K562 (cell line): ENCODE measurements around the gene TRPM2. TPM values are rescaled to one million over a fixed set of nuclear protein-coding genes. Genes with fewer than 3 reads are reported as not detected.

ENCODE experiments used
- ATAC-seq: fragments of 200-7000 bp; cut with Tn5 transposase; 3 replicates; pipeline ENCODE4 v1.9.1; 2020; ENCODE audit warnings: moderate library complexity
- BruUV-seq: library from RNA; stranded (reverse); fragments of 400-500 nt; replicated peaks from 2 replicates; lab custom pipeline; 2021; lab: Mats Ljungman, UMichigan
- CTCF ChIA-PET: fragments of 300-600 bp; formaldehyde crosslinking; extraction: SDS; loops from one replicate; lab custom pipeline; 2021; ENCODE audit warnings: low intra/inter-chr PET ratio; lab: Yijun Ruan, JAX
- POLR2A ChIA-PET: fragments of 300-600, 350-650 bp; sonication (Branson Sonifier 250); formaldehyde crosslinking; extraction: SDS; loops from one replicate; lab custom pipeline; 2021; ENCODE audit warnings: antibody characterized with exemption, inconsistent platforms; lab: Yijun Ruan, JAX
- DNase-seq, 4 experiments: peaks; one replicate each; pipeline versions ENCODE4 v3.0.0 to v3.0.0-alpha.2; 2011 to 2018; ENCODE audit warnings: low spot score in 3 of 4, mixed read lengths in 3 of 4; ENCODE audit errors: extremely low read depth in 1 of 4
- FAIRE-seq: peaks from 2 replicates; lab custom pipeline; 2011; peaks lifted over from hg19 to GRCh38; lab: Jason Lieb, UNC
- H2AFZ ChIP-seq: 2 replicates; pipeline ENCODE4 v1.6.0; 2011; ENCODE audit warnings: low read depth, low read length, control low read depth, inconsistent platforms
- H3K27ac ChIP-seq: fragments of 200-600 bp; 3 replicates; pipeline ENCODE4 v1.8.0; 2011; ENCODE audit warnings: low read depth, mild to moderate bottlenecking, control low read depth, inconsistent platforms, low read length, moderate library complexity, mixed read lengths; ENCODE audit errors: extremely low read depth
- H3K27me3 ChIP-seq, 2 experiments: fragments of 300-600 bp in 1 of 2; 2 replicates in 1 of 2; 3 replicates in 1 of 2; pipeline versions ENCODE4 v1.6.0 to v1.8.0; 2011; ENCODE audit warnings: inconsistent platforms in 2 of 2, low read length in 2 of 2, mild to moderate bottlenecking in 1 of 2, mixed read lengths in 1 of 2, moderate library complexity in 1 of 2; ENCODE audit not compliant: control insufficient read depth in 2 of 2, insufficient read depth in 2 of 2
- H3K36me3 ChIP-seq: fragments of 300-600 bp; 3 replicates; pipeline ENCODE4 v1.8.0; 2011; ENCODE audit warnings: mild to moderate bottlenecking, low read length, inconsistent platforms; ENCODE audit not compliant: control insufficient read depth, insufficient read depth
- H3K4me1 ChIP-seq, 2 experiments: fragments of 200-600 bp in 1 of 2; replicated peaks in 1 of 2; 2 replicates in 1 of 2; 3 replicates in 1 of 2; pipeline versions ENCODE4 v1.5.1 to v1.8.0; 2011; ENCODE audit warnings: inconsistent platforms in 2 of 2, low read length in 2 of 2, mild to moderate bottlenecking in 1 of 2, mixed read lengths in 1 of 2, moderate library complexity in 1 of 2; ENCODE audit not compliant: control insufficient read depth in 2 of 2, insufficient read depth in 2 of 2
- H3K4me2 ChIP-seq: 2 replicates; pipeline ENCODE4 v1.6.1; 2011; ENCODE audit warnings: low read length, control low read depth, inconsistent platforms, mixed read lengths; ENCODE audit not compliant: insufficient read depth
- H3K4me3 ChIP-seq: fragments of 200-600 bp; sonication (generic), shearing (Covaris generic); 2 replicates; pipeline ENCODE4 v1.5.1; 2016; ENCODE audit warnings: control low read depth, inconsistent platforms
- H3K79me2 ChIP-seq: fragments of 200-600 bp; 3 replicates; pipeline ENCODE4 v1.8.0; 2011; ENCODE audit warnings: low read length, inconsistent platforms; ENCODE audit not compliant: control insufficient read depth, insufficient read depth
- H3K9ac ChIP-seq, 2 experiments: 2 replicates each; pipeline versions ENCODE4 v1.6.0 to v1.6.1; 2011; ENCODE audit warnings: low read depth in 2 of 2, low read length in 2 of 2, control low read depth in 1 of 2, inconsistent platforms in 1 of 2, mild to moderate bottlenecking in 1 of 2, mixed read lengths in 1 of 2; ENCODE audit not compliant: insufficient read depth in 1 of 2
- H3K9me1 ChIP-seq: one replicate; pipeline ENCODE4 v1.6.0; 2011; ENCODE audit warnings: inconsistent platforms, mild to moderate bottlenecking, low read length, moderate library complexity; ENCODE audit not compliant: control insufficient read depth, insufficient read depth
- H3K9me3 ChIP-seq: replicated peaks from 2 replicates; pipeline ENCODE4 v1.5.1; 2011; ENCODE audit warnings: low read depth, low read length, inconsistent platforms; ENCODE audit not compliant: control insufficient read depth, insufficient read depth
- H4K20me1 ChIP-seq: replicated peaks from 2 replicates; pipeline ENCODE4 v1.6.1; 2011; ENCODE audit warnings: low read length, inconsistent platforms, mixed read lengths; ENCODE audit not compliant: control insufficient read depth, insufficient read depth
- CREM ChIP-seq: IDR thresholded peaks from 2 replicates; pipeline ENCODE4 v1.6.1; 2014; ENCODE audit warnings: antibody characterized with exemption, low read depth
- CSDE1 ChIP-seq, 2 experiments: fragments of 450-650 bp; IDR thresholded peaks; 2 replicates each; pipeline ENCODE4 v1.6.1; 2016; ENCODE audit warnings: mild to moderate bottlenecking in 1 of 2
- CTCFL ChIP-seq: IDR thresholded peaks from 2 replicates; pipeline ENCODE4 v1.6.1; 2011; ENCODE audit warnings: borderline replicate concordance, low read depth, mild to moderate bottlenecking, moderate library complexity, low read length; ENCODE audit not compliant: insufficient read depth, poor library complexity, severe bottlenecking
- E2F1 ChIP-seq: sonication (generic); formaldehyde crosslinking; IDR thresholded peaks from 2 replicates; pipeline ENCODE4 v1.8.1; 2023; ENCODE audit warnings: mild to moderate bottlenecking, missing genetic modification reagents, moderate library complexity
- E2F3 ChIP-seq: fragments of 250-450 bp; sonication (Bioruptor Pico); IDR thresholded peaks from 2 replicates; pipeline ENCODE4 v1.4.0; 2020; ENCODE audit warnings: mild to moderate bottlenecking
- ESRRA ChIP-seq: fragments of 450-650 bp; IDR thresholded peaks from 2 replicates; pipeline ENCODE4 v1.6.1; 2014; ENCODE audit warnings: low read depth, mild to moderate bottlenecking, moderate library complexity, borderline replicate concordance
- ETV5 ChIP-seq: sonication (generic); formaldehyde crosslinking; IDR thresholded peaks from 2 replicates; pipeline ENCODE4 v1.4.0; 2020; ENCODE audit warnings: low read depth, mild to moderate bottlenecking, missing genetic modification reagents
- NRF1 ChIP-seq, 2 experiments: fragments of 450-650 bp; IDR thresholded peaks in 1 of 2; conservative IDR thresholded peaks in 1 of 2; 2 replicates each; pipeline ENCODE4 v1.6.1; 2014; ENCODE audit warnings: mild to moderate bottlenecking in 2 of 2
- SAP30 ChIP-seq: fragments of 200-600 bp; sonication (generic); IDR thresholded peaks from 2 replicates; pipeline ENCODE4 v1.6.1; 2012; ENCODE audit warnings: borderline replicate concordance, low read depth, mild to moderate bottlenecking, moderate library complexity, low read length, control low read depth, inconsistent platforms; ENCODE audit not compliant: insufficient read depth, poor library complexity, severe bottlenecking
- SIRT6 ChIP-seq: IDR thresholded peaks from one replicate; pipeline ENCODE4 v1.6.1; 2012; ENCODE audit warnings: low read depth, mild to moderate bottlenecking, control low read depth, inconsistent platforms, low read length, moderate library complexity
- SRSF9 ChIP-seq: fragments of 200-400 bp; formaldehyde crosslinking; IDR thresholded peaks from 2 replicates; pipeline ENCODE4 v1.6.1; 2017; ENCODE audit warnings: low read depth, low read length, borderline replicate concordance
- XRCC5 ChIP-seq: fragments of 200-400 bp; formaldehyde crosslinking; IDR thresholded peaks from 2 replicates; pipeline ENCODE4 v1.6.1; 2017; ENCODE audit warnings: low read depth, mild to moderate bottlenecking, low read length
- ZBTB7A ChIP-seq: IDR thresholded peaks from 2 replicates; pipeline ENCODE4 v1.6.1; 2011; ENCODE audit warnings: low read depth, mild to moderate bottlenecking, low read length, moderate library complexity, borderline replicate concordance; ENCODE audit not compliant: control insufficient read depth
- ZC3H11A ChIP-seq: IDR thresholded peaks from 2 replicates; pipeline ENCODE4 v1.6.1; 2012; ENCODE audit warnings: low read depth, low read length, improper control_type of control experiment
- ZFP91 ChIP-seq: sonication (generic); formaldehyde crosslinking; IDR thresholded peaks from 2 replicates; pipeline ENCODE4 v1.8.0; 2022; ENCODE audit warnings: mild to moderate bottlenecking, missing genetic modification reagents
- ZNF124 ChIP-seq: sonication (generic); formaldehyde crosslinking; IDR thresholded peaks from 2 replicates; pipeline ENCODE4 v1.8.1; 2022; ENCODE audit warnings: missing genetic modification reagents
- ZNF217 ChIP-seq: sonication (generic); formaldehyde crosslinking; IDR thresholded peaks from 2 replicates; pipeline ENCODE4 v1.8.0; 2022; ENCODE audit warnings: mild to moderate bottlenecking, missing genetic modification reagents
- WGBS: fragments of 100-300 bp; shearing (Covaris generic); methylation state at CpG from one replicate; pipeline ENCODE4 v1.1.6; 2016; ENCODE audit warnings: low coverage, mixed read lengths; ENCODE audit not compliant: insufficient coverage; ENCODE audit errors: missing lambda C conversion rate; 5-methylcytosine and 5-hydroxymethylcytosine counted together
- in situ Hi-C: fragments of 300-500 bp; cut with MboI; formaldehyde crosslinking; loops from 4 replicates; pipeline ENCODE4 v1.15.0; 2018; ENCODE audit warnings: inconsistent platforms, mixed read lengths
- intact Hi-C: fragments of 100-400 bp; cut with micrococcal nuclease; formaldehyde crosslinking; loops from 2 replicates; pipeline ENCODE4 v1.14.2; 2022
- polyA plus RNA-seq, 8 experiments: library from polyadenylated mRNA; depleted of rRNA in 4 of 8; stranded (reverse) in 5 of 8; unstranded in 3 of 8; fragments of >200 nt; fragmentation: Nextera tagmentation in 2 of 8; fragmentation: Illumina TruSeq in 1 of 8; extraction: Ambion mirVana in 2 of 8; extraction: Trizol in 1 of 8; gene quantifications; 2 replicates each; pipeline versions ENCODE4 v1.2.1 to v1.2.3, GENCODE V29; 2011 to 2014; ENCODE audit warnings: inconsistent platforms in 1 of 8, missing spikeins in 1 of 8
- total RNA-seq, 7 experiments: library from RNA; depleted of rRNA in 6 of 7; stranded (reverse); fragments of >200 nt in 6 of 7; fragmentation: Illumina TruSeq in 2 of 7; extraction: Trizol in 2 of 7; gene quantifications; 2 replicates each; pipeline versions ENCODE4 v1.2.1 to v1.2.3, GENCODE V29; 2011 to 2021; ENCODE audit warnings: low replicate concordance in 1 of 7

Gene TRPM2
- total and polyA plus RNA-seq, 9 of the 15 experiments (the other 6 are each of a cell fraction or from before 2014, with no cell fraction given), result 0.33 to 2.1 (median 0.98) TPM; not detected in 2

- FAIRE-seq (peak; percentile 71), DNase-seq (peak; percentile 51 to 64 (median 58)), ATAC-seq (peak; percentile 93)
- H3K9me1 ChIP-seq, result no peaks in the 10 kb centered on the region
- ChIA-PET CTCF (interaction anchor here (0.8 kb wide), 1 partner anchor 215 kb away, joined by 3 read pairs; no protein-coding TSS in a partner anchor), POLR2A (interaction anchor here (0.7 kb wide), 1 partner anchor 1879 kb away, joined by 3 read pairs; no protein-coding TSS in a partner anchor)
- peaks cover 11 to 40% of the 10 kb centered on the region in 2 experiments; a peak in 4 of 5 replicates for H3K27me3 ChIP-seq
- BruUV-seq, result no TSS peak
- no peaks in the 10 kb centered on the region for H3K36me3 ChIP-seq
- no peaks in the 10 kb centered on the region for H3K79me2 ChIP-seq
- H4K20me1 ChIP-seq, result no peaks in the 10 kb centered on the region
- no peak overlapping the region for H3K27ac ChIP-seq
- H3K4me1 ChIP-seq, result peaks cover 0 to 13% of the 10 kb centered on the region in 2 experiments; a peak in 3 of 5 replicates
- H3K4me2 ChIP-seq, result peak overlapping the region; percentile 43
- H3K9me3 ChIP-seq, result no peaks in the 10 kb centered on the region
- WGBS, result 11% methylated on average over 23 of the region's 25 CpGs
- no peak overlapping the region; the same call in 1 of the 2 replicates for H3K4me3 ChIP-seq
- in situ Hi-C loops, result no loop called here
- intact Hi-C loops, result no loop called here
- H2AFZ ChIP-seq, result peak overlapping the region; percentile 43; the same call in 1 of the 2 replicates
- H3K9ac ChIP-seq, result no peak overlapping the region
- TF ChIP-seq ZNF124 (CRISPR knock-in tag) (no peak), SAP30 (no peak), ZBTB7A (no peak), E2F1 (CRISPR knock-in tag) (no peak), ZC3H11A (no peak), SRSF9 (no peak), ESRRA (no peak), CSDE1 (IDR thresholded peaks at IDR 0.05) (no peak), ETV5 (CRISPR knock-in tag) (no peak), NRF1 (conservative IDR thresholded peaks at IDR 0.05 in 1 of 2, IDR thresholded peaks at IDR 0.05 in 1 of 2) (no peak), ZNF217 (CRISPR knock-in tag) (no peak), CREM (0 out of 2 replicates have a peak, but pooled peaks have one; percentile 20), XRCC5 (0 out of 2 replicates have a peak, but pooled peaks have one; percentile 45), CTCFL (no peak), SIRT6 (no peak), E2F3 (no peak), ZFP91 (CRISPR knock-in tag) (peak; percentile 88)
Observed at GRCh38 chr21:44485254-44485793, 131.9 kb downstream of the TRPM2 start.
